Measurements from ENCODE around the gene CARTPT.

Gene CARTPT

GRCh38 chr5:71719063-71719964, at the start of gene CARTPT:
TSS of gene CARTPT (plus strand) at chr5:71719275. CDS start at chr5:71719294, 19 bp downstream.
- no peak for DNase-seq

- DNase-seq, result no peak
Measured at GRCh38 chr5:71677977-71678376, 41.1 kb upstream of the CARTPT start.

- no peak for DNase-seq
Measured at GRCh38 chr5:71679714-71680113, 39.4 kb upstream of the CARTPT start.

GRCh38 chr5:71680510-71680909, 38.6 kb upstream of the CARTPT start:
- DNase-seq, result no peak

GRCh38 chr5:71681296-71681695, 37.8 kb upstream of the CARTPT start:
- no peak for DNase-seq

- no peak for DNase-seq
Measured at GRCh38 chr5:71684309-71684708, 34.8 kb upstream of the CARTPT start.

GRCh38 chr5:71693828-71694427, 25.1 kb upstream of the CARTPT start:
- DNase-seq, result no peak

GRCh38 chr5:71695071-71695470, 24.0 kb upstream of the CARTPT start:
- DNase-seq, result no peak

- no peak for DNase-seq
Measured at GRCh38 chr5:71695595-71695994, 23.5 kb upstream of the CARTPT start.

GRCh38 chr5:71697967-71698366, 21.1 kb upstream of the CARTPT start:
- no peak for DNase-seq

GRCh38 chr5:71699233-71699632, 19.8 kb upstream of the CARTPT start:
- DNase-seq, result no peak

- DNase-seq, result no peak
Measured at GRCh38 chr5:71699751-71700150, 19.3 kb upstream of the CARTPT start.

- DNase-seq, result no peak
Measured at GRCh38 chr5:71700803-71701202, 18.3 kb upstream of the CARTPT start.

GRCh38 chr5:71701407-71701806, 17.7 kb upstream of the CARTPT start:
- no peak for DNase-seq

GRCh38 chr5:71703941-71704340, 15.1 kb upstream of the CARTPT start:
- no peak for DNase-seq

GRCh38 chr5:71705421-71705820, 13.7 kb upstream of the CARTPT start:
- DNase-seq, result no peak

- DNase-seq, result no peak
Measured at GRCh38 chr5:71706906-71707305, 12.2 kb upstream of the CARTPT start.

GRCh38 chr5:71711610-71712009, 7.5 kb upstream of the CARTPT start:
- DNase-seq, result no peak

- DNase-seq, result no peak
Measured at GRCh38 chr5:71714911-71715310, 4.2 kb upstream of the CARTPT start.

GRCh38 chr5:71727978-71728377, 8.9 kb downstream of the CARTPT start:
- no peak for DNase-seq

- DNase-seq, result no peak
Measured at GRCh38 chr5:71731015-71731414, 11.9 kb downstream of the CARTPT start.

GRCh38 chr5:71732011-71732410, 12.9 kb downstream of the CARTPT start:
- no peak for DNase-seq

GRCh38 chr5:71734141-71734540, 15.1 kb downstream of the CARTPT start:
- no peak for DNase-seq

- no peak for DNase-seq
Measured at GRCh38 chr5:71737931-71738539, 19.0 kb downstream of the CARTPT start.
